Neuronal stem cell (in vitro differentiated cells): ENCODE data around the gene NTSR1.
A peak's percentile ranks its signal among the peaks of the same experiment; 100 is the strongest.

Source experiments
- DNase-seq: peaks from one replicate; pipeline ENCODE4 v3.0.0-alpha.2; 2013; ENCODE audit warnings: low spot score
- H2AFZ ChIP-seq: one replicate; pipeline ENCODE4 v1.6.1; 2013; ENCODE audit warnings: mild to moderate bottlenecking, low read length, inconsistent platforms
- H2AK5ac ChIP-seq: 2 replicates; pipeline ENCODE4 v1.6.1; 2013; ENCODE audit warnings: low read depth, mild to moderate bottlenecking, inconsistent platforms, low read length, moderate library complexity, mixed read lengths
- H2BK120ac ChIP-seq: 2 replicates; pipeline ENCODE4 v1.6.1; 2013; ENCODE audit warnings: low read depth, mild to moderate bottlenecking, inconsistent platforms, low read length, moderate library complexity, mixed read lengths
- H2BK12ac ChIP-seq: one replicate; pipeline ENCODE4 v1.6.1; 2013; ENCODE audit warnings: low read length, inconsistent platforms
- H2BK15ac ChIP-seq: 2 replicates; pipeline ENCODE4 v1.6.1; 2013; ENCODE audit warnings: mild to moderate bottlenecking, low read length, inconsistent platforms, mixed read lengths
- H2BK5ac ChIP-seq: one replicate; pipeline ENCODE4 v1.6.1; 2013; ENCODE audit warnings: inconsistent platforms, mild to moderate bottlenecking, low read length, moderate library complexity
- H3K14ac ChIP-seq: one replicate; pipeline ENCODE4 v1.6.1; 2013; ENCODE audit warnings: low read length, inconsistent platforms
- H3K18ac ChIP-seq: 2 replicates; pipeline ENCODE4 v1.6.1; 2013; ENCODE audit warnings: low read length, inconsistent platforms
- H3K23ac ChIP-seq: 2 replicates; pipeline ENCODE4 v1.6.1; 2013; ENCODE audit warnings: low read depth, mild to moderate bottlenecking, mixed read lengths, low read length, inconsistent platforms; ENCODE audit not compliant: poor library complexity
- H3K27ac ChIP-seq: replicated peaks from 3 replicates; pipeline ENCODE4 v1.5.1; 2013; ENCODE audit warnings: low read length, inconsistent platforms
- H3K27me3 ChIP-seq, 3 experiments: 2 replicates each; pipeline ENCODE4 v1.6.1; 2013; ENCODE audit warnings: low read length in 3 of 3, mild to moderate bottlenecking in 2 of 3, inconsistent platforms in 1 of 3, low read depth in 1 of 3, mixed read lengths in 1 of 3, moderate library complexity in 1 of 3; ENCODE audit not compliant: control insufficient read depth in 3 of 3, insufficient read depth in 3 of 3
- H3K36me3 ChIP-seq, 2 donors: replicated peaks in 1 of 2; 2 replicates each; pipeline ENCODE4 v1.6.1; 2013; ENCODE audit warnings: low read length in 2 of 2; ENCODE audit not compliant: control insufficient read depth in 2 of 2, insufficient read depth in 2 of 2
- H3K4ac ChIP-seq: 2 replicates; pipeline ENCODE4 v1.6.1; 2013; ENCODE audit warnings: inconsistent platforms, mild to moderate bottlenecking, low read length, moderate library complexity
- H3K4me1 ChIP-seq, 2 donors: 1 replicate in 1 of 2; 2 replicates in 1 of 2; pipeline ENCODE4 v1.6.1; 2013; ENCODE audit warnings: low read length in 2 of 2, low read depth in 1 of 2; ENCODE audit not compliant: control insufficient read depth in 2 of 2, insufficient read depth in 1 of 2
- H3K4me2 ChIP-seq: one replicate; pipeline ENCODE4 v1.6.1; 2013; ENCODE audit warnings: mild to moderate bottlenecking, low read length, inconsistent platforms; ENCODE audit not compliant: insufficient read depth, poor library complexity, severe bottlenecking
- H3K4me3 ChIP-seq, 2 donors: 2 replicates each; pipeline ENCODE4 v1.5.1; 2013; ENCODE audit warnings: low read length in 2 of 2, mild to moderate bottlenecking in 2 of 2, inconsistent platforms in 1 of 2, moderate library complexity in 1 of 2
- H3K79me1 ChIP-seq: one replicate; pipeline ENCODE4 v1.6.1; 2013; ENCODE audit warnings: low read depth, mild to moderate bottlenecking, inconsistent platforms, low read length, moderate library complexity
- H3K9ac ChIP-seq: one replicate; pipeline ENCODE4 v1.6.1; 2013; ENCODE audit warnings: mild to moderate bottlenecking, low read depth, low read length, inconsistent platforms; ENCODE audit not compliant: poor library complexity
- H3K9me3 ChIP-seq, 2 donors: replicated peaks in 1 of 2; 2 replicates each; pipeline versions ENCODE3 to v1.6.1; 2013; ENCODE audit warnings: low read length in 2 of 2, mild to moderate bottlenecking in 2 of 2, inconsistent platforms in 1 of 2, low read depth in 1 of 2, mixed read lengths in 1 of 2, moderate library complexity in 1 of 2; ENCODE audit not compliant: control insufficient read depth in 2 of 2, insufficient read depth in 1 of 2
- H4K8ac ChIP-seq: one replicate; pipeline ENCODE4 v1.6.1; 2013; ENCODE audit warnings: low read depth, mild to moderate bottlenecking, inconsistent platforms, low read length, moderate library complexity
- H4K91ac ChIP-seq: one replicate; pipeline ENCODE4 v1.6.1; 2013; ENCODE audit warnings: low read length, low read depth, mild to moderate bottlenecking, inconsistent platforms; ENCODE audit not compliant: poor library complexity
- WGBS, 2 donors: extraction: QIAGEN DNeasy Blood & Tissue Kit; methylation state at CpG; one replicate each; pipeline ENCODE4 v1.1.7; 2013; ENCODE audit warnings: missing lambda C conversion rate in 2 of 2, mixed read lengths in 1 of 2; ENCODE audit not compliant: insufficient read length in 2 of 2, insufficient replicate concordance in 1 of 2; ENCODE audit errors: extremely low coverage in 2 of 2; 5-methylcytosine and 5-hydroxymethylcytosine counted together

NTSR1 gene

GRCh38 chr20:62690261-62690820 lies 18.3 kb upstream of the NTSR1 start:
- peak overlapping the region; percentile 88 for H3K9ac ChIP-seq
- no peak overlapping the region for H4K91ac ChIP-seq
- DNase-seq, result no peak
- no peaks in the 10 kb centered on the region for H3K79me1 ChIP-seq
- H3K4me2 ChIP-seq, result no peak overlapping the region
- peaks cover 0 to 18% (median 0%) of the 10 kb centered on the region in 3 experiments for H3K27me3 ChIP-seq
- no peaks in the 10 kb centered on the region for H3K36me3 ChIP-seq
- peak overlapping the region; percentile 4 for H3K18ac ChIP-seq
- WGBS, 2 donors, result no CpG with 5 or more reads among the region's 17 CpGs
- H2AK5ac ChIP-seq, result peak overlapping the region; percentile 33
- H3K23ac ChIP-seq, result peak overlapping the region; percentile 75
- H2BK5ac ChIP-seq, result peak overlapping the region; percentile 58
- no peak overlapping the region for H3K27ac ChIP-seq
- H3K4me3 ChIP-seq, result no peak overlapping the region
- no peak overlapping the region for H2AFZ ChIP-seq
- H3K14ac ChIP-seq, result peak overlapping the region; percentile 75
- no peaks in the 10 kb centered on the region for H3K9me3 ChIP-seq
- no peak overlapping the region for H3K4ac ChIP-seq
- peaks cover 11 to 19% of the 10 kb centered on the region in 2 donors for H3K4me1 ChIP-seq
- H2BK120ac ChIP-seq, result no peak overlapping the region
- no peak overlapping the region for H4K8ac ChIP-seq
- peak overlapping the region; percentile 95 for H2BK15ac ChIP-seq
- H2BK12ac ChIP-seq, result no peak overlapping the region

- Histone ChIP-seq H3K79me1 (no peaks in the 10 kb centered on the region), H2BK5ac (no peak overlapping the region), H3K4me3 (no peak overlapping the region), H3K14ac (peak overlapping the region; percentile 85), H2BK120ac (no peak overlapping the region), H3K4me1 (peaks cover 2 to 13% of the 10 kb centered on the region in 2 donors), H4K8ac (no peak overlapping the region), H3K4me2 (no peak overlapping the region), H3K9ac (no peak overlapping the region), H3K36me3 (no peaks in the 10 kb centered on the region), H2AK5ac (no peak overlapping the region), H3K27ac (no peak overlapping the region), H4K91ac (no peak overlapping the region), H2BK12ac (no peak overlapping the region), H3K9me3 (no peaks in the 10 kb centered on the region), H2BK15ac (no peak overlapping the region), H3K23ac (no peak overlapping the region), H3K27me3 (peaks cover 0 to 14% (median 0%) of the 10 kb centered on the region in 3 experiments), H3K18ac (no peak overlapping the region), H2AFZ (no peak overlapping the region), H3K4ac (no peak overlapping the region)
- WGBS, 2 donors, result no CpG with 5 or more reads among the region's 15 CpGs
- no peak for DNase-seq
These were observed 17.1 kb upstream of the NTSR1 start for GRCh38 chr20:62691487-62691886.

DNA sequence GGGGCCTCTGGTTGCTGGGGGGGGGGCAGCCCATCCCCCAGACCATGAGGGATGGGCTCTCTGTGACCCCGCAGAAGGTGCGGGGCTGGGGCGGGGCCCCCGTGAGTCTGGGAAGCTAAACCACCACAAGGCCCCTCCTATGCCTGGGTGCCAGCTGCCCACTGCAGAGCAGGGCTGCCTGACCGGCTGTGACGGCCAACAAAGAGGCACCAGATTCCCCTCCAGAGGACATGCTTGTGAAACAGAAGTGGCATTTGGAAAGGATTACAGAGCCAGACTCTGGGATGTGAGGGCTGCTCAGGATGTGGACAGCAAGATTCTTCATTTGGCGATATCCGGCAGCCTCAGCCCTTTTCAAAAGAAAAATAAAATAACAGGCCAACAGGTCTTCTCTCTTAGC lies 16.5 kb upstream of the NTSR1 start:
- no peak overlapping the region for H3K4me3 ChIP-seq
- no peak overlapping the region for H3K27ac ChIP-seq
- no peak overlapping the region for H3K4ac ChIP-seq
- H4K91ac ChIP-seq, result no peak overlapping the region
- no peak overlapping the region for H3K23ac ChIP-seq
- no peak overlapping the region for H2BK5ac ChIP-seq
- H3K79me1 ChIP-seq, result no peaks in the 10 kb centered on the region
- no peak overlapping the region for H2AFZ ChIP-seq
- peak overlapping the region; percentile 53 for H2AK5ac ChIP-seq
- no peak overlapping the region for H2BK15ac ChIP-seq
- H3K9ac ChIP-seq, result peak overlapping the region; percentile 5
- H2BK12ac ChIP-seq, result no peak overlapping the region
- H3K14ac ChIP-seq, result no peak overlapping the region
- no peaks in the 10 kb centered on the region for H3K36me3 ChIP-seq
- no peak overlapping the region for H4K8ac ChIP-seq
- no CpG with 5 or more reads among the region's 8 CpGs for WGBS, 2 donors
- peaks cover 0 to 17% (median 0%) of the 10 kb centered on the region in 3 experiments for H3K27me3 ChIP-seq
- no peak for DNase-seq
- no peak overlapping the region for H3K18ac ChIP-seq
- no peak overlapping the region for H3K4me2 ChIP-seq
- H3K4me1 ChIP-seq, result peaks cover 2 to 11% of the 10 kb centered on the region in 2 donors
- H3K9me3 ChIP-seq, result no peaks in the 10 kb centered on the region
- no peak overlapping the region for H2BK120ac ChIP-seq

- Histone ChIP-seq H2AK5ac (peak overlapping the region; percentile 85), H3K9ac (peak overlapping the region; percentile 50), H2BK12ac (no peak overlapping the region), H3K18ac (no peak overlapping the region), H3K23ac (peak overlapping the region; percentile 10), H2BK120ac (no peak overlapping the region), H3K4me2 (no peak overlapping the region), H2BK15ac (peak overlapping the region; percentile 51), H3K9me3 (no peaks in the 10 kb centered on the region), H3K4me3 (no peak overlapping the region), H3K4me1 (peaks cover 2 to 14% of the 10 kb centered on the region in 2 donors), H3K14ac (no peak overlapping the region), H4K91ac (no peak overlapping the region), H4K8ac (no peak overlapping the region), H3K79me1 (no peaks in the 10 kb centered on the region), H3K36me3 (no peaks in the 10 kb centered on the region), H2AFZ (no peak overlapping the region), H3K27ac (no peak overlapping the region), H3K4ac (no peak overlapping the region), H2BK5ac (no peak overlapping the region), H3K27me3 (peaks cover 0 to 18% (median 0%) of the 10 kb centered on the region in 3 experiments)
- no peak for DNase-seq
- no CpG with 5 or more reads among the region's 22 CpGs for WGBS, 2 donors
These were observed 15.7 kb upstream of the NTSR1 start for GRCh38 chr20:62692801-62693523.
